Neural cell (in vitro differentiated cells): ENCODE measurements around the gene KIAA1958.

Source experiments
- CTCF ChIP-seq: fragments of 450-650 bp; IDR thresholded peaks from 2 replicates; pipeline ENCODE4 v1.5.1; 2014; ENCODE audit warnings: antibody characterized with exemption, mild to moderate bottlenecking, moderate library complexity; ENCODE audit not compliant: poor library complexity, severe bottlenecking
- EZH2 ChIP-seq: fragments of 200-600, 300-800 bp; shearing (Covaris generic), sonication (generic); IDR thresholded peaks from 2 replicates; pipeline ENCODE4 v1.6.1; 2014; ENCODE audit warnings: antibody characterized with exemption, low read length, borderline replicate concordance, mild to moderate bottlenecking; ENCODE audit not compliant: insufficient read depth, poor library complexity, severe bottlenecking

GRCh38 chr9:112586599-112587155 is 100.0 kb downstream of the KIAA1958 start:
- TF ChIP-seq CTCF (no peak), EZH2 (no peak)
